Muscle layer of colon (tissue), 2 donors: ENCODE measurements around the gene SP6.

Experiments used
- H3K27ac ChIP-seq: one replicate; pipeline ENCODE4 v1.7.0; 2013; ENCODE audit warnings: low read depth, mild to moderate bottlenecking, low read length, moderate library complexity
- H3K27me3 ChIP-seq, 2 donors: one replicate each; pipeline ENCODE4 v1.7.0; 2013; ENCODE audit warnings: low read length in 2 of 2, mild to moderate bottlenecking in 2 of 2; ENCODE audit not compliant: insufficient read depth in 2 of 2, control insufficient read depth in 1 of 2
- H3K36me3 ChIP-seq: one replicate; pipeline ENCODE4 v1.7.0; 2013; ENCODE audit warnings: mild to moderate bottlenecking, low read length; ENCODE audit not compliant: insufficient read depth
- H3K4me1 ChIP-seq: one replicate; pipeline ENCODE4 v1.7.0; 2013; ENCODE audit warnings: mild to moderate bottlenecking, low read length; ENCODE audit not compliant: insufficient read depth
- H3K4me3 ChIP-seq, 2 donors: one replicate each; pipeline ENCODE4 v1.7.0; 2013; ENCODE audit warnings: low read length in 2 of 2, low read depth in 1 of 2, mild to moderate bottlenecking in 1 of 2, moderate library complexity in 1 of 2
- H3K9ac ChIP-seq: one replicate; pipeline ENCODE4 v1.7.0; 2013; ENCODE audit warnings: low read length
- H3K9me3 ChIP-seq: one replicate; pipeline ENCODE4 v1.7.0; 2013; ENCODE audit warnings: mild to moderate bottlenecking, low read length
- donor health status: abdominal sarcoma.
- donor health status: Adenocarcinoma of cecum.

The SP6 gene

GRCh38 chr17:47850692-47851573 lies at the start of gene SP6:
TSS of gene SP6 (minus strand) at chr17:47851163. CDS start at chr17:47848429, 2,734 bp downstream.
- Histone ChIP-seq H3K9me3 (no peaks in the 10 kb centered on the region), H3K9ac (no peak within 1 kb of the TSS), H3K36me3 (no peaks in the 10 kb centered on the region), H3K27ac (no peak within 1 kb of the TSS), H3K4me1 (no peaks in the 10 kb centered on the region), H3K4me3 (peak within 1 kb of the TSS in 1 of 2 donors; percentile 4), H3K27me3 (peaks cover 58 to 98% of the 10 kb centered on the region in 2 donors)

- no peaks in the 10 kb centered on the region for H3K27me3 ChIP-seq
- H3K27ac ChIP-seq: no peak overlapping the region
- peaks cover 46% of the 10 kb centered on the region for H3K4me1 ChIP-seq
- H3K36me3 ChIP-seq: peaks cover 6% of the 10 kb centered on the region
- H3K9ac ChIP-seq: no peak overlapping the region
- H3K4me3 ChIP-seq: no peak overlapping the region
- no peaks in the 10 kb centered on the region for H3K9me3 ChIP-seq
Measured at GRCh38 chr17:47899643-47900042, 48.7 kb upstream of the SP6 start.

GRCh38 chr17:47898241-47898640 lies 47.3 kb upstream of the SP6 start:
- Histone ChIP-seq H3K36me3 (peaks cover 6% of the 10 kb centered on the region), H3K27me3 (no peaks in the 10 kb centered on the region), H3K27ac (peak overlapping the region; percentile 14), H3K4me3 (no peak overlapping the region), H3K9ac (no peak overlapping the region), H3K9me3 (no peaks in the 10 kb centered on the region), H3K4me1 (peaks cover 41% of the 10 kb centered on the region)

- peaks cover 36% of the 10 kb centered on the region for H3K4me1 ChIP-seq
- no peaks in the 10 kb centered on the region for H3K27me3 ChIP-seq
- peak overlapping the region; percentile 88 to 96 for H3K4me3 ChIP-seq
- peak overlapping the region; percentile 98 for H3K9ac ChIP-seq
- H3K36me3 ChIP-seq: peaks cover 6% of the 10 kb centered on the region
- H3K9me3 ChIP-seq: no peaks in the 10 kb centered on the region
- peak overlapping the region; percentile 51 for H3K27ac ChIP-seq
Measured at GRCh38 chr17:47897561-47897960, 46.6 kb upstream of the SP6 start.

- Histone ChIP-seq H3K36me3 (peaks cover 6% of the 10 kb centered on the region), H3K27me3 (no peaks in the 10 kb centered on the region), H3K9ac (peak overlapping the region; percentile 98), H3K4me3 (peak overlapping the region; percentile 88 to 96), H3K9me3 (no peaks in the 10 kb centered on the region), H3K27ac (peak overlapping the region; percentile 91), H3K4me1 (peaks cover 36% of the 10 kb centered on the region)
Measured at GRCh38 chr17:47896672-47897490, 45.9 kb upstream of the SP6 start.

- H3K4me1 ChIP-seq: peaks cover 36% of the 10 kb centered on the region
- peak within 1 kb of the TSS; percentile 88 to 96 for H3K4me3 ChIP-seq
Measured at GRCh38 chr17:47895856-47896671, 45.1 kb upstream of the SP6 start, which contains the start of gene SP2. TSS of gene SP2 (plus strand) at chr17:47896236. CDS start at chr17:47896287, 51 bp downstream.

GRCh38 chr17:47895347-47895855 lies 44.4 kb upstream of the SP6 start:
- peak overlapping the region; percentile 78 to 81 for H3K4me3 ChIP-seq
- H3K27me3 ChIP-seq: no peaks in the 10 kb centered on the region
- H3K4me1 ChIP-seq: peaks cover 36% of the 10 kb centered on the region
- H3K27ac ChIP-seq: peak overlapping the region; percentile 84
- peaks cover 6% of the 10 kb centered on the region for H3K36me3 ChIP-seq
- peak overlapping the region; percentile 51 for H3K9ac ChIP-seq
- no peaks in the 10 kb centered on the region for H3K9me3 ChIP-seq

More at GRCh38 chr17:47895856-47896671, 45.1 kb upstream of the SP6 start, which contains the start of gene SP2:
- Histone ChIP-seq H3K9ac (peak within 1 kb of the TSS; percentile 98), H3K36me3 (peaks cover 6% of the 10 kb centered on the region), H3K27me3 (no peaks in the 10 kb centered on the region), H3K27ac (peak within 1 kb of the TSS; percentile 91), H3K9me3 (no peaks in the 10 kb centered on the region)

- H3K36me3 ChIP-seq: peaks cover under 1% of the 10 kb centered on the region
Measured at GRCh38 chr17:47894498-47895346, 43.8 kb upstream of the SP6 start.

GRCh38 chr17:47891545-47892088 lies 40.7 kb upstream of the SP6 start:
- no peaks in the 10 kb centered on the region for H3K27me3 ChIP-seq
- H3K9ac ChIP-seq: no peak overlapping the region
- H3K27ac ChIP-seq: no peak overlapping the region
- H3K4me3 ChIP-seq: no peak overlapping the region
- H3K4me1 ChIP-seq: peaks cover 10% of the 10 kb centered on the region
- H3K36me3 ChIP-seq: no peaks in the 10 kb centered on the region
- H3K9me3 ChIP-seq: no peaks in the 10 kb centered on the region

More at GRCh38 chr17:47894498-47895346, 43.8 kb upstream of the SP6 start:
- Histone ChIP-seq H3K9me3 (no peaks in the 10 kb centered on the region), H3K4me3 (peak overlapping the region; percentile 78 to 81), H3K4me1 (peaks cover 32% of the 10 kb centered on the region), H3K27me3 (no peaks in the 10 kb centered on the region), H3K27ac (peak overlapping the region; percentile 84), H3K9ac (peak overlapping the region; percentile 51)
